AML-193 (cell line): Measurements from ENCODE around the gene NBEAL2.
A peak's percentile ranks its signal among the peaks of the same experiment; 100 is the strongest.

Experiments
- DNase-seq, 2 experiments: peaks; one replicate each; lab custom pipeline; 2025; lab: John Stamatoyannopoulos, UW

The NBEAL2 gene

DNA sequence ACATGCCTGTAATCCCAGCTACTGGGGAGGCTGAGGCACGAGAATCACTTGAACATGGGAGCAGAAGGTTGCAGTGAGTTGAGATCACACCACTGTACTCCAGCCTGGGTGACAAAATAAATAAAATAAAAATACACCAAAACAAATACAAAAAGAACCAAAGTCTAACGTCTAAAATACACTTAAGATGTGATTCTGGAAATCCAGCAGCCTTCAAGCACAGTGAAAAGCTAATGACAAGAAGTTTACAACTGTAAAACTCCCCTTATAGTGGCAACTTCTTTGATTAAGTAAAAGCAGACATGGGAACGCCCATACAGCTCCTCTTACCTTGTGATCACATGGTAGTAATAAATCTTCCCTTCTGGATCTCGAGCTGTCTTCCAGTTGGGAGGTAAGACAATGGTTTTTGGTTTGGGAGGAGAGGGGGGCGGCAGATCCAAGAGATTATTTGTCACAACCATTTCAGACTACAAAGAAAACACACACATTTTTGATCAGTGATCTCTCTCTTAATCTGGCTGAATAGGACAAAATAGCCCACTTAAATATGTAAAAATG, 62.8 kb downstream of the NBEAL2 start:
- no peak for DNase-seq

DNA sequence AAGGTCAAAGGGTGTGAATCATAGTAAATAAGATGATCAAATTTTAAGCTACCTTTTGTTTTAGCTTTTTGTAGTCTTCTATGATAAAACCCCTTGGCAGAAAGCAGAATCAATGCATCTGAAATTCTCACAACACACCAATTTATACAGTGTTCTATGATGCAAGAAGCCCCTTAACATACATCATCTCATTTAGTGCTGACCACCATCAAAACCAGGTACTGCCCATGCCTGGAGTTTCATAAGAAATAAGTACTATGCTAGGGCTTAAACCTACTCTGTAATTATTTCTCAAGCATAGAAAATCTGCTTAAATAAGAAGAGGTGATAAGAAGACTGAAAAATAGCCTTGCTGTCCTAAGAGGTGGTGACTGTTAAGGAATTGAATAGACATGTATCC, 67.6 kb downstream of the NBEAL2 start:
- DNase-seq, result no peak

DNA sequence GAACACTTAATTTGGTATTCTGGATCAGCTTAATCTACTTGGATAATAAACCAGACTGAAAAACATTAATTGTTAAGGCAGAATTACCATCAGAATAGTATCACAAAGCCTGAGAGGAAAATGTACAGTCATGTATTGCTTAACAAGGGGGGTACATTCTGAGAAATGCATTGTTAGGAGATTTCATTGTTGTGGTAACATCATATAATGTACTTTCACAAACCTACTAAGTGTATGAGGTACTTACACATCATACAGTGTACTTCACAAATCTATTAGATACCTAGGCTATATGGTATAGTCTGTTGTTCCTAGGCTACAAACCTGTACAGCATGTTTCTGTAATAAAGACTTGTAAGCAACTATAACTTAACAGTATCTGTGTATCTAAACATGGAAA, 68.2 kb downstream of the NBEAL2 start:
- peak in 1 of 2 experiments; percentile 35 for DNase-seq

DNA sequence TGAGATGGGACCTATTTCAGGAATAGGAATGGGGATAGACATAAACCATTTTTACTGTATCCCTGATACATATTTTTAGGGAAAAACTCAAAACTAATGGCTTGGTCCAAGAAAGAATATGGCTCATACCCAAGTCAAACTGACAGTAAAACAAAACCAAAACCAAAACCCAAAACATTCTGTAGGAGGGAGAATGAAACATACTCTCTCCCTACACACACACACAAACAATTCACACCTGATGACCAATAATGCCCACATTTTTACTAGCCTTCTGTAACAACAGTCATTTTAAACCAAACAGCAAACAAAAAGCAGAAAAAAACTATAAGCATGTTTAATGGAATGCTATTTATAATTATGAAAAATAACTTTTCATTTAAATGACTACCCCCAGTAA, 74.9 kb downstream of the NBEAL2 start:
- DNase-seq, result no peak

DNA sequence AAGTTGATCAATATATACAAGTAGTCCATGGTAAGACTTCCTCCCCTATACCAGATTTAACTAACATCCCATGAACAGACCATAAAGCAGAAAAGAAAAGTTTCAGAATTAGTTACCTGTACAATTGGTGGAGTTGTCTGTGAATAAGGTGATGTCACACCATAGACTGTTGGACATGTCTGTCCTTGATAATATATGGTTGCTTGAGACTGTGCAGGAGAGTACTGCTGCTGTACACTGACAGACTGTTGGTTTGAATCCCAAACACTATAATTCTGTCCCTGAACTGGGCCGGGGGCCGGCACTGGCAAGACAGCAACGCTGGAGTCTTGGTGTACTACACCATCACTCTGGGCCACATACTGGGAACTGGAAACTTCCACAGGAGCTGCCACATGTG, 77.2 kb downstream of the NBEAL2 start:
- no peak for DNase-seq

DNA sequence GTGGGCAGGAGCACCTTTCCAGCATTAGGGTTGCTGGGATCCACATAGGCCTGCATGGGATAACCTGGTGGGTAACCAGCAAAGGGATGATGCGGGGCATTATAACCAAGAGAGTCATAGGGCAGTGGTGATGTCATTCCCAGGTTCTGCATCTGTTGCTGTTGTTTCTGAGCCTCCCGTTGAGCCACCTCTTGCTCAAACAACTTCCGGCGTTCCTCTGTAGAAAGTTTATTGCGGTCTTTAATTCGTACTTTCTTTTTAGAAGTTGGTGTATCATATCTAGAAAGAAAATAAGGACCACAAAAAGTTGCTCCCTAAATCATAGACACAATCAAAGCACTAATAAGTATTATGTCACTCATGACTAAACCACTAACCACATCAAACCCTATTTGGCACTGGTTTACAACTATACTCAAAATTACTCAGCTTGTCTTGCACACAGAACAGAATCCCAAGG, 77.8 kb downstream of the NBEAL2 start:
- DNase-seq, result no peak
